ENCODE results near the gene DMAC1.

GRCh38 chr9:7841831-7842230 lies 42.3 kb upstream of the DMAC1 start:
- TF ChIP-seq CTCF (IDR thresholded peaks at IDR 0.05) = no peak
- no peak for TF ChIP-seq POLR2A (IDR thresholded peaks at IDR 0.05)

Measured in heart left ventricle (tissue), 13 donors.